H7 (cell line): ENCODE measurements around the gene CYB5A. TPM values are rescaled to one million over a fixed set of nuclear protein-coding genes. Genes with fewer than 3 reads are reported as not detected.
"Not testable (repeated sequence)": the region's sequence is repeated elsewhere in the genome, so short reads cannot be mapped to it uniquely, and the experiment has no call there.

ENCODE experiments used
- DNase-seq: peaks from one replicate; pipeline ENCODE4 v3.0.0; 2012
- H3K27me3 ChIP-seq: 2 replicates; pipeline ENCODE4 v1.6.0; 2011; ENCODE audit warnings: mild to moderate bottlenecking, low read length; ENCODE audit not compliant: control insufficient read depth, insufficient read depth
- H3K36me3 ChIP-seq: replicated peaks from 2 replicates; pipeline ENCODE4 v1.5.1; 2011; ENCODE audit warnings: low read length; ENCODE audit not compliant: control insufficient read depth, insufficient read depth
- H3K4me3 ChIP-seq: 2 replicates; pipeline ENCODE4 v1.5.1; 2011; ENCODE audit warnings: low read depth, mild to moderate bottlenecking, control low read depth, low read length, moderate library complexity; ENCODE audit not compliant: insufficient read depth
- total RNA-seq: library from RNA; depleted of rRNA; stranded (reverse); fragments of >200 nt; shearing (Covaris generic); gene quantifications from 2 replicates; pipeline ENCODE4 v1.2.3, GENCODE V29; 2014

Gene CYB5A
- total RNA-seq, 1 experiment from 2014 or later = 130 TPM

GRCh38 chr18:74286856-74287255, 4.9 kb downstream of the CYB5A start:
- H3K36me3 ChIP-seq = no peaks in the 10 kb centered on the region
- H3K27me3 ChIP-seq = no peaks in the 10 kb centered on the region
- DNase-seq = no peak
- no peak overlapping the region for H3K4me3 ChIP-seq

DNA sequence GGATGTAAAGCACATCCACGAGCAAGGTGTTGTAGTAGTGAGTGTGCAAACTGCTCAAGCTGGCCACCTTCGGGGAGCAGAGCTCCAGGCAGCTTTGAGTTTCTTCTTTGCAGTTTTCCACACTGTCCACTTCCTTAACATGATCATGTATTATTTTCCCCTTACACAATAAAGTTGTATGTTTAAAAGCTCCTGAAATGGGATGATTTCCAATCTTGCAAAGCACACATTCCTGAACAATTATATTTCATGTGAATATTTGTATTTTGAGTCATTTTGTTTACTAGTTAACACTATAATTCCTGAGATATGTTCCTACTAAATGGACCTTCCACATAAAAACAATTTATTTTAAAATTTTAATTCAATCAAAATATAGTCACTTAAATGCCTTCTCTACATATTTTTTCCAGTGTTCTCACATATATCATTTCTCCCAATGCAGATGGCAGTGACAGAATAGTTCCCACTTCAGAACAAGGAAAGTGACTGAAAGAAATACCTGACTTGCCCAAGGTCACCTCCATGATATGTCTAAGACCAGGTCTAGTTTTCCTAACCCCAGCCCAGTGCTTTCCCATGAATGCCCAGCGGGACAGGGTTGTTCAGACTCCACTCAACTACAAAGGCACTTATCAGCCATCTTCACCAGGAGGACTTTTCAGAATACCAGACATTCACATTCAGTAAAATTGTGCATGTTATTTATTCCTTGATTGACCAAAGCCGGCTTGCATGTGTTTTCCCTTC, 5.5 kb downstream of the CYB5A start:
- Histone ChIP-seq H3K4me3 (no peak overlapping the region), H3K36me3 (no peaks in the 10 kb centered on the region), H3K27me3 (no peaks in the 10 kb centered on the region)
- no peak for DNase-seq

- H3K4me3 ChIP-seq, DNase-seq, H3K27me3 ChIP-seq, H3K36me3 ChIP-seq: not testable (repeated sequence)
Measured at GRCh38 chr18:74285583-74285982, 6.2 kb downstream of the CYB5A start.

- Histone ChIP-seq H3K27me3 (no peaks in the 10 kb centered on the region), H3K4me3 (no peak overlapping the region), H3K36me3 (no peaks in the 10 kb centered on the region)
- no peak for DNase-seq
Measured at GRCh38 chr18:74284980-74285355, 6.8 kb downstream of the CYB5A start.

GRCh38 chr18:74284191-74284979, 7.4 kb downstream of the CYB5A start:
- Histone ChIP-seq H3K4me3 (no peak overlapping the region), H3K36me3 (no peaks in the 10 kb centered on the region), H3K27me3 (no peaks in the 10 kb centered on the region)
- DNase-seq = no peak

- H3K36me3 ChIP-seq = no peaks in the 10 kb centered on the region
- no peaks in the 10 kb centered on the region for H3K27me3 ChIP-seq
Measured at GRCh38 chr18:74283646-74284045, 8.1 kb downstream of the CYB5A start.

DNA sequence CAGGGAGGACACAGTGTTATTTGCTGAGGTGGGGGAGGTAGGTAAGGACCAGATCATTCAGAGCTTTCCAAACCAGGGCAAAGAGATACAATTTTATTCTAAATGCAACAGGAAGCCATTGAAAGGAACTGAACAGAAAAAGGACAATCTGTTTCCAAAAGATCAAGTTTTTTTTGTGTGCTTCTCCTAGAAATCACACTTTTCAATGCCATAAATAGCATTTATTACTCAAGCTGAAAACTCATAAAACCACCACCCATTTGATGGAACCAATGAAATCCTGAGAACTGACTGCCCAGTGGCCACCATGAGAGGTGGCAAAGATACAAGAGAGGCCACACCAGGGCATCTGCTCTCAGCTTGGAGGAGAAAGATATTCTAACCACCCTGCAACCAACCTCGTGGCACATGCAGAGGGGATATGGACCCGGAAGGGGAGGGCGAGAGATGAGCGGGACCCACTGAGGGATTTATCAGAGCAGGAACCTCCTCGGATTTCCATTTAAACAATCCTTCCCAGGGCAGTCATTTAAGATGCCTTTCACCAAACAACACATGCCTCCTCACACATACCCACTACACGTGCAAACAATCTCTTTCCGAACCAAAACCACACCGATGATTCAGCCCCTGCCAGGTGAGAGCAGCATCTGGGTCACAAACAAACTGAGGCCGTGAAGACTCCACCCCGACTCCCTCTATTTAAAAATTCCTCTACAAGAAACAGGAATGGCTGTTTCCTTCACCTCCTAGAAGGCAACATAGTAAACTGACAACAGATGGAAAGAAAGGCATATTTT, 8.8 kb downstream of the CYB5A start:
- Histone ChIP-seq H3K36me3 (no peaks in the 10 kb centered on the region; the same call in 1 of the 2 replicates), H3K4me3 (no peak overlapping the region), H3K27me3 (no peaks in the 10 kb centered on the region)
- no peak for DNase-seq

More at GRCh38 chr18:74283646-74284045, 8.1 kb downstream of the CYB5A start:
- no peak overlapping the region for H3K4me3 ChIP-seq
- DNase-seq = no peak

- H3K36me3 ChIP-seq = no peaks in the 10 kb centered on the region; the same call in 1 of the 2 replicates
- H3K27me3 ChIP-seq = no peaks in the 10 kb centered on the region
- H3K4me3 ChIP-seq = no peak overlapping the region
- DNase-seq = no peak
Measured at GRCh38 chr18:74281980-74282754, 9.6 kb downstream of the CYB5A start.

DNA sequence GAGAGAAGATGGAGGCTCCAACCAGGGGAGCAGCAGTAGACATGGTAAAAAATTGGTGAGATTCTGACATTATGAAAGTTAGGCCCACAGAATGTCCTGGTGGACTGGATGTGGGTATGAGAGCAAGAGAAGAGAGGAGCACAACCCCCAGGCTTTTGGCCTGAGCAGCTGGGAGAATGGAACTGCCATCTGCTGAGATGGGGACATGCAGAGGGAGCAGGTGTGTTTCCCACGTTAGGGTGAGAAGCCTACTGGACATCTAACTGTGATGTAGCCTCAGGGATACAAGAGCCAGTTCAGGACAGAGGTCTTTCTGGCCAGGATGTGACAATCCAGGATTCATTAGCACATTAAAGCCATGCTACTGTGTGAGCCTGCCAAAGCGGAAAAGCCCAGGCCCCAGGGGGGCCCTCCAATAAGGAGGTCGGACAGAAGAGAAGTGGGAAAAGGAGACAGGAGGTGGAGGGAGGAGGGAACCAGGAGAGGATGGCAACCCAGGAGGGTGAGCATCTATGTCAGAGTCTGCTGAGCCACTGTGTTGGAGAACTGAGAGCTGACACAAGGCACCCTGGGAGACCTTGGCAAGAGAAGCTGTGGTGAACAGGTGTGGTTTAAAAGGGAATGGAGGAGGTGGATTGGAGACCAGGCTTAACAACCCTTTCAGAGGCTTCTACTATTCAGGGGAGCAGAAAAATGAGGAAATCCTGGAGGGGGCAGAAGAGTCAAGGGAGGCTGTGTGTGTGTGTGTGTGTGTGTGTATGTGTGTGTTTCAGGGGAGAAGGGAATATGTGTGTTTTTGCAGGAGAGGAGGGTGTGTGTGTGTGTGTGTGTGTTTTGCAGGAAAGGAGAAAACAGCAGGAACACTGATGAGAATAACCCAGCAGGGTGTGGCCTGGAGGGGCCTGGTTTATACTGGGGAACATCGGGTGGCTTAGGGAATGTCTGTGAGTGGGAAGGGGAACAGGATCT, 10.5 kb downstream of the CYB5A start:
- peak; percentile 54 for DNase-seq
- Histone ChIP-seq H3K27me3 (no peaks in the 10 kb centered on the region), H3K4me3 (no peak overlapping the region)

DNA sequence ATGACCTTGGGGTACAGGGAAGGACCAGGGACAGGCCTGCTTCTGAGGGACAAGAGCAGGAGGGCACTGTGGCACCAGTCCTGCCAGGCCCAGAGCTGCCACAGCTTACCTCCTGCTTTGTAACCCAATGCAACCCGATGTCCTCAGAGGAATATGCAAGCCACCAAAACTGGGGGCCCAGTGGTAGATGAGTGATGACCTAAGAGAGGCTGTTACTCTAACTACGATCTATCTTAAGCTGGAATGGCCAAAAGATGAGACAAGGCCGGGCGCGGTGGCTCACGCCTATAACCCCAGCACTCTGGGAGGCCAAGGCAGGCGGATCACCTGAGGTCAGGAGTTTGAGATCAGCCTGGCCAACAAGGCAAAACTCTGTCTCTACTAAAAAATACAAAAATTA, 12.8 kb downstream of the CYB5A start:
- Histone ChIP-seq H3K27me3 (no peaks in the 10 kb centered on the region), H3K4me3 (no peak overlapping the region), H3K36me3 (no peaks in the 10 kb centered on the region; the same call in 1 of the 2 replicates)
- no peak for DNase-seq

More for the DNA sequence above, 10.5 kb downstream of the CYB5A start:
- H3K36me3 ChIP-seq = no peaks in the 10 kb centered on the region; the same call in 1 of the 2 replicates

- Histone ChIP-seq H3K27me3 (no peaks in the 10 kb centered on the region), H3K36me3 (no peaks in the 10 kb centered on the region; the same call in 1 of the 2 replicates), H3K4me3 (no peak overlapping the region)
- no peak for DNase-seq
Measured at GRCh38 chr18:74278058-74278457, 13.7 kb downstream of the CYB5A start.

- Histone ChIP-seq H3K27me3 (no peaks in the 10 kb centered on the region), H3K36me3 (no peaks in the 10 kb centered on the region; the same call in 1 of the 2 replicates), H3K4me3 (no peak overlapping the region)
- DNase-seq = no peak
Measured at GRCh38 chr18:74277296-74277695, 14.5 kb downstream of the CYB5A start.

DNA sequence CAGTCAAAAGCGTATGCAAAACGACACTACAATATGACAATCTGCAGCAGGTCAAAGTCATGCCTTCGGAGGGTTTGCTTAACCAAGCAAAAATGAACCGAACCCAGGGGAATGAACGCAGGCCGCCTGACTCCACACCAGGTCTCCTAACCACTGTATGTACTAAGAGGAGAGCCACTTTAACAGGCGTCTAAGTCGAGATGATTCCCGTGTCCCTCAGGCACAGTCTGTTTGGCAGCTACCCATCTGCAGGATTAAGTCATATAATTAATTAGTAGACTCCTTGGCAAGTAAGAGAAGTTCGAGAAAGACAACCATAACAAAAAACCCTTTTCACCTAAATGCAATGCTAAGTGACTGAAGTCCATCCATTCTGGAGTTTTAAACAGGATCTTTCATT, 15.2 kb downstream of the CYB5A start:
- Histone ChIP-seq H3K4me3 (no peak overlapping the region), H3K27me3 (no peaks in the 10 kb centered on the region), H3K36me3 (no peaks in the 10 kb centered on the region; the same call in 1 of the 2 replicates)
- no peak for DNase-seq
